Mesenchymal stem cell (in vitro differentiated cells and primary cell): ENCODE measurements around the gene HOXA13.

Experiments
- DNase-seq: peaks from one replicate; pipeline ENCODE4 v3.0.0-alpha.2; 2013
- H2AFZ ChIP-seq: one replicate; pipeline ENCODE4 v1.6.1; 2013; ENCODE audit warnings: low read depth, mild to moderate bottlenecking, control low read depth, inconsistent platforms, low read length, moderate library complexity
- H2AK5ac ChIP-seq: 2 replicates; pipeline ENCODE4 v1.6.1; 2013; ENCODE audit warnings: low read length, moderate library complexity, mild to moderate bottlenecking, inconsistent platforms; ENCODE audit not compliant: severe bottlenecking
- H2BK120ac ChIP-seq: one replicate; pipeline ENCODE4 v1.6.1; 2013; ENCODE audit warnings: low read depth, mild to moderate bottlenecking, inconsistent platforms, low read length, moderate library complexity
- H2BK12ac ChIP-seq, 2 experiments: one replicate each; pipeline ENCODE4 v1.6.1; 2013; ENCODE audit warnings: inconsistent platforms in 2 of 2, low read length in 2 of 2, mild to moderate bottlenecking in 2 of 2, moderate library complexity in 2 of 2, control low read depth in 1 of 2
- H2BK15ac ChIP-seq: one replicate; pipeline ENCODE4 v1.6.1; 2013; ENCODE audit warnings: mild to moderate bottlenecking, low read depth, inconsistent platforms; ENCODE audit not compliant: poor library complexity, severe bottlenecking
- H2BK5ac ChIP-seq: 2 replicates; pipeline ENCODE4 v1.6.1; 2013; ENCODE audit warnings: low read depth, mild to moderate bottlenecking, low read length, control low read depth, inconsistent platforms; ENCODE audit not compliant: poor library complexity, severe bottlenecking
- H3K14ac ChIP-seq, 2 experiments: one replicate each; pipeline ENCODE4 v1.6.1; 2013; ENCODE audit warnings: inconsistent platforms in 2 of 2, low read length in 2 of 2, control low read depth in 1 of 2, mild to moderate bottlenecking in 1 of 2, moderate library complexity in 1 of 2
- H3K18ac ChIP-seq, 2 experiments: one replicate each; pipeline ENCODE4 v1.6.1; 2013; ENCODE audit warnings: inconsistent platforms in 2 of 2, low read length in 2 of 2, control low read depth in 1 of 2, low read depth in 1 of 2, mild to moderate bottlenecking in 1 of 2
- H3K23ac ChIP-seq, 2 experiments: one replicate each; pipeline ENCODE4 v1.6.1; 2013; ENCODE audit warnings: inconsistent platforms in 2 of 2, low read length in 2 of 2, mild to moderate bottlenecking in 2 of 2, moderate library complexity in 2 of 2, control low read depth in 1 of 2
- H3K27ac ChIP-seq: 2 replicates; pipeline ENCODE4 v1.5.1; 2013; ENCODE audit warnings: mild to moderate bottlenecking, moderate library complexity, low read length, control low read depth, inconsistent platforms; ENCODE audit not compliant: poor library complexity, severe bottlenecking
- H3K27me3 ChIP-seq, 2 experiments: 2 replicates each; pipeline versions ENCODE4 v1.6.1 to v1.7.0; 2013; ENCODE audit warnings: low read length in 2 of 2, mild to moderate bottlenecking in 2 of 2, moderate library complexity in 2 of 2, control low read depth in 1 of 2, inconsistent platforms in 1 of 2; ENCODE audit not compliant: control insufficient read depth in 1 of 2, insufficient read depth in 1 of 2
- H3K36me3 ChIP-seq, 2 experiments: 2 replicates each; pipeline versions ENCODE4 v1.6.1 to v1.7.0; 2013; ENCODE audit warnings: low read length in 2 of 2, control low read depth in 1 of 2, inconsistent platforms in 1 of 2, low read depth in 1 of 2, mild to moderate bottlenecking in 1 of 2; ENCODE audit not compliant: insufficient read depth in 2 of 2, control insufficient read depth in 1 of 2
- H3K4ac ChIP-seq, 2 experiments: one replicate each; pipeline ENCODE4 v1.6.1; 2013; ENCODE audit warnings: inconsistent platforms in 2 of 2, low read length in 2 of 2, mild to moderate bottlenecking in 2 of 2, moderate library complexity in 2 of 2, control low read depth in 1 of 2, low read depth in 1 of 2
- H3K4me1 ChIP-seq: 2 replicates; pipeline ENCODE4 v1.6.1; 2013; ENCODE audit warnings: low read depth, low read length, control low read depth; ENCODE audit not compliant: control insufficient read depth, insufficient read depth
- H3K4me2 ChIP-seq: 2 replicates; pipeline ENCODE4 v1.6.1; 2013; ENCODE audit warnings: low read length, mild to moderate bottlenecking, inconsistent platforms; ENCODE audit not compliant: poor library complexity, severe bottlenecking
- H3K4me3 ChIP-seq, 2 experiments: 2 replicates each; pipeline versions ENCODE4 v1.5.1 to v1.7.0; 2013; ENCODE audit warnings: low read length in 2 of 2, mild to moderate bottlenecking in 2 of 2, control low read depth in 1 of 2, low read depth in 1 of 2; ENCODE audit not compliant: insufficient read depth in 1 of 2
- H3K79me1 ChIP-seq: replicated peaks from 2 replicates; pipeline ENCODE4 v1.6.1; 2013; ENCODE audit warnings: mild to moderate bottlenecking, control low read depth, low read length, inconsistent platforms; ENCODE audit not compliant: poor library complexity, severe bottlenecking
- H3K9ac ChIP-seq: 2 replicates; pipeline ENCODE4 v1.7.0; 2013; ENCODE audit warnings: mild to moderate bottlenecking, low read length, moderate library complexity
- H3K9me3 ChIP-seq: 2 replicates; pipeline ENCODE4 v1.7.0; 2013; ENCODE audit warnings: mild to moderate bottlenecking, low read length; ENCODE audit not compliant: control insufficient read depth
- H4K8ac ChIP-seq: one replicate; pipeline ENCODE4 v1.6.1; 2013; ENCODE audit warnings: inconsistent platforms, mild to moderate bottlenecking, low read length, moderate library complexity
- H4K91ac ChIP-seq: one replicate; pipeline ENCODE4 v1.6.1; 2013; ENCODE audit warnings: mild to moderate bottlenecking, low read length, inconsistent platforms
- WGBS: methylation state at CpG from one replicate; pipeline ENCODE4 v1.1.7; 2013; ENCODE audit warnings: mixed read lengths; 5-methylcytosine and 5-hydroxymethylcytosine counted together

Gene HOXA13

DNA sequence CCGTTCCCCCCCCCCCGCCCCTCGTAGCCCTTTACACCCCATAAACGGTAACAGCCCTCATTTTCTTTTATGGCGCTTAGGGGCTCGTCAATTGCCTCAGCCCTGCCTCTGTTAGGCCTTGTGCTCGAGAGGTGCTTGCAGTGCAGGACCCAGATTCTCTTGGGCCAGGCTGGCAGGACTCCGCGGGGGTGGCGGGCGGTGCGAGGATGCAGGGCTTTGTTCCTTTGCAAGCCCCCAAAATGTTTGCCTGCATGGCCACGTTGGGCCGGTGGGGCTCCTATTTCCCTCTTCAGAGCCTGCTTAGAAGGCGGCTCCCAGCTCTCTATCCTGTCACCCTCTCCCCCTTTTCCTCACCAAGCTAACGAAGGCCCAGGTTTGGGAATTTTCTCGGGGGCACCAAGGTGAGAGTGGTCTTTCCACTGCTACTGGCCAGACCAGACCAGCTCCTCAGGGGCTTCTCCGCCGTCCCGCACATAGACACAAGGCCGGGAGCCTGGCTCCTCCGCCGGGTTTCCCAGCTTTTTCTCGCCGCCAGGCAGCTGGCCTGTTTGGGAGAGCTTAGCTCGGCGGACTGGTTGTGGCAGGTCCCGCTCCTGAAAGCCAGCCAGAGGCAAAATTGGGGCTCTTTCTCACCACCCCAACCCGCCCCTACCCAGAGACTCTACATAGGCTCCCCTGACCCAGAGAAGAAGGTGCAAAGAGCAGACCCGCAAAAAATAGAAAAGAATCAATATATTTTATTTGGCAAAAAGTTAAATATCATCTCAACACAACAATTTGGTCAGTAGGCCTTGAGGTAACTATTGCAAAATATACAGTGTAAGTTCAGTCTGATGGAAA, 38.0 kb downstream of the HOXA13 start:
- Histone ChIP-seq H3K36me3 (peaks cover 15 to 45% of the 10 kb centered on the region in 2 experiments), H3K4ac (peak overlapping the region in 1 of 2 experiments; percentile 5), H3K4me1 (peaks cover 38% of the 10 kb centered on the region), H3K14ac (no peak overlapping the region), H2BK5ac (no peak overlapping the region), H3K27ac (peak overlapping the region; percentile 4), H3K4me2 (no peak overlapping the region), H4K91ac (no peak overlapping the region), H2BK120ac (peak overlapping the region; percentile 27), H3K9ac (peak overlapping the region; percentile 90), H2AK5ac (no peak overlapping the region), H2BK15ac (peak overlapping the region; percentile 16), H3K4me3 (peak overlapping the region in 1 of 2 experiments; percentile 92), H2AFZ (no peak overlapping the region), H2BK12ac (peak overlapping the region in 1 of 2 experiments; percentile 12), H3K27me3 (peaks cover 0 to 19% of the 10 kb centered on the region in 2 experiments), H3K18ac (peak overlapping the region in 1 of 2 experiments; percentile 81), H3K23ac (no peak overlapping the region), H3K9me3 (no peaks in the 10 kb centered on the region), H3K79me1 (peaks cover 3% of the 10 kb centered on the region), H4K8ac (peak overlapping the region; percentile 52)
- WGBS = 21% methylated on average over 24 of the region's 30 CpGs
- peak; percentile 38 for DNase-seq

GRCh38 chr7:27161214-27161720, 38.6 kb downstream of the HOXA13 start:
- WGBS = 7% methylated on average over 18 of the region's 27 CpGs
- Histone ChIP-seq H2AFZ (peak overlapping the region; percentile 43), H3K36me3 (peaks cover 15 to 41% of the 10 kb centered on the region in 2 experiments), H3K18ac (peak overlapping the region in 1 of 2 experiments; percentile 70), H3K4ac (no peak overlapping the region), H4K91ac (no peak overlapping the region), H3K9me3 (no peaks in the 10 kb centered on the region), H3K4me3 (peak overlapping the region in 1 of 2 experiments; percentile 92), H3K27ac (peak overlapping the region; percentile 25), H2BK15ac (no peak overlapping the region), H2AK5ac (no peak overlapping the region), H3K27me3 (peaks cover 0 to 26% of the 10 kb centered on the region in 2 experiments), H3K14ac (no peak overlapping the region), H3K23ac (no peak overlapping the region), H3K79me1 (peaks cover 3% of the 10 kb centered on the region), H2BK12ac (no peak overlapping the region), H2BK120ac (peak overlapping the region; percentile 27), H2BK5ac (no peak overlapping the region), H3K9ac (peak overlapping the region; percentile 90), H3K4me2 (peak overlapping the region; percentile 94), H3K4me1 (peaks cover 34% of the 10 kb centered on the region), H4K8ac (peak overlapping the region; percentile 47)
- DNase-seq = no peak

DNA sequence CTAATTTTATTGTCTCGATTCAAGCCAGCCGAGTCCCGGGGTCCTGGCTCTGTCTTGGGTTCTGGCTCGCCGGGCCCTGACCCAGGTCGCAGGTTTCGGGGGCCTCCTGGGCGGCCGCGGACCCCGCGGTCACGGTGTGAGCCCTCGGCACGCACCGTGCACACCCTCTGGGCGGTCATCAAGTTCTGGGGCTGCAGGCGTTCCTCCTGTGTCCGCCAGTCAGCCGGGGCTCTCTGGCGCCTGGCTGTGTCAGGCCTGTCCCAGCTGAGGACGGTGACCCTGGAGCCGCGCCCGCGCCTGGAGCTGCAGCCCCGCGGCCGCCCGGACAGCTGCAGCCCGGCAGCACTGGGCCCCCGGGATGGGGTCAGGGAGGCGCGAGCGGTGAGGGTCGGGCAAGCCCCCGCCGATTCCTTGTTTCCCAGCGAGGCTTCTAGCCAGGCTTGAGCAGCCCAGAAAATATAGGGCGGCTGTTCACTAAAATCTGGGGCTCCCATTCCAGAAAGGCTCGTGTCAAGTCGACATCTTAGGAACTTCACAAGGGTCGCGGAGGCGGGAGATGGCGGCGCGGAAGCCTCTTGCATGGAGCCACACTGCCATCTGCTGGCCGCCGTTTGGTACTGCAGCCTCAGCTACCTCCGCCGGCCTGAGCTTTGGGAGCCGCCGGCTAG, 39.2 kb downstream of the HOXA13 start:
- peak overlapping the region; percentile 60 to 82 for H3K4me3 ChIP-seq
- H3K9me3 ChIP-seq = no peaks in the 10 kb centered on the region
- peak overlapping the region; percentile 33 to 82 for H3K18ac ChIP-seq
- H3K14ac ChIP-seq = peak overlapping the region in 1 of 2 experiments; percentile 88
- WGBS = 5% methylated on average over 49 of the region's 54 CpGs
- peaks cover 30% of the 10 kb centered on the region for H3K4me1 ChIP-seq
- H4K91ac ChIP-seq = peak overlapping the region; percentile 30
- H4K8ac ChIP-seq = peak overlapping the region; percentile 76
- H3K4ac ChIP-seq = peak overlapping the region; percentile 63 to 73
- H3K4me2 ChIP-seq = peak overlapping the region; percentile 94
- H3K27ac ChIP-seq = peak overlapping the region; percentile 25
- peak overlapping the region; percentile 30 for H2BK120ac ChIP-seq
- no peak overlapping the region for H2AK5ac ChIP-seq
- peaks cover 3% of the 10 kb centered on the region for H3K79me1 ChIP-seq
- H3K9ac ChIP-seq = peak overlapping the region; percentile 84
- H2BK12ac ChIP-seq = peak overlapping the region in 1 of 2 experiments; percentile 48
- peak; percentile 78 for DNase-seq
- H2AFZ ChIP-seq = peak overlapping the region; percentile 84
- no peak overlapping the region for H2BK5ac ChIP-seq
- H3K36me3 ChIP-seq = peaks cover 15 to 39% of the 10 kb centered on the region in 2 experiments
- H2BK15ac ChIP-seq = peak overlapping the region; percentile 44
- H3K27me3 ChIP-seq = peaks cover 0 to 32% of the 10 kb centered on the region in 2 experiments
- peak overlapping the region in 1 of 2 experiments; percentile 66 for H3K23ac ChIP-seq
